Measurements from ENCODE around the gene TMEM161B.

GRCh38 chr5:88230546-88231066, 38.0 kb downstream of the TMEM161B start:
- no peak for TF ChIP-seq CTCF (IDR thresholded peaks at IDR 0.05)
- TF ChIP-seq POLR2A (IDR thresholded peaks at IDR 0.05) = no peak
